ENCODE results near the gene FREM2.

DNA sequence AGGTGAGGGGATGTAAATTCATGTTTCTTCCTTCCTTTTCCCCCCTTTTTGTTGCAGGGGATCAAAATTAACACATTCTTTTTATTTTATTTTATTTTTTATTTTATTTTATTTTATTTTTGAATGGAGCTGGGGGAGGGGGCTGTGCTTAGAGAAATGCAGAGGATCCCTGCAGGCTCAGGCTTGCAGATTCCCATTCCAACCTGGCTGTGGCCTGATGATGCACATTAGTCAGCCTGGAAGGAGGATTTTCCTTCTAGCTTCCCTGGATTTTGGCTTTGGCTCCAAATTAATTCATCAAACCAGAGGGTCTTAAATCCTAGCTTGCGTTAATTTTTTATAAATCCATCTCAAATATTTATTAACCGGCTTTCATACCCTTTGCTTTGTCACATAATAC, 67.0 kb downstream of the FREM2 start:
- TF ChIP-seq, protein P1, sequence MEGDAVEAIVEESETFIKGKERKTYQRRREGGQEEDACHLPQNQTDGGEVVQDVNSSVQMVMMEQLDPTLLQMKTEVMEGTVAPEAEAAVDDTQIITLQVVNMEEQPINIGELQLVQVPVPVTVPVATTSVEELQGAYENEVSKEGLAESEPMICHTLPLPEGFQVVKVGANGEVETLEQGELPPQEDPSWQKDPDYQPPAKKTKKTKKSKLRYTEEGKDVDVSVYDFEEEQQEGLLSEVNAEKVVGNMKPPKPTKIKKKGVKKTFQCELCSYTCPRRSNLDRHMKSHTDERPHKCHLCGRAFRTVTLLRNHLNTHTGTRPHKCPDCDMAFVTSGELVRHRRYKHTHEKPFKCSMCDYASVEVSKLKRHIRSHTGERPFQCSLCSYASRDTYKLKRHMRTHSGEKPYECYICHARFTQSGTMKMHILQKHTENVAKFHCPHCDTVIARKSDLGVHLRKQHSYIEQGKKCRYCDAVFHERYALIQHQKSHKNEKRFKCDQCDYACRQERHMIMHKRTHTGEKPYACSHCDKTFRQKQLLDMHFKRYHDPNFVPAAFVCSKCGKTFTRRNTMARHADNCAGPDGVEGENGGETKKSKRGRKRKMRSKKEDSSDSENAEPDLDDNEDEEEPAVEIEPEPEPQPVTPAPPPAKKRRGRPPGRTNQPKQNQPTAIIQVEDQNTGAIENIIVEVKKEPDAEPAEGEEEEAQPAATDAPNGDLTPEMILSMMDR (IDR thresholded peaks at IDR 0.05): no peak
- no peak for TF ChIP-seq TCF12 (IDR thresholded peaks at IDR 0.05)
